ENCODE measurements around the gene GNLY. TPM values are rescaled to one million over a fixed set of nuclear protein-coding genes. Genes with fewer than 3 reads are reported as not detected.

GNLY gene
- total and polyA plus RNA-seq, 11 donors: 0.29 to 47.1 (median 2.1) TPM; not detected in 2

- Histone ChIP-seq H3K4me3 (no peak overlapping the region), H3K4me1 (peaks cover 0 to 67% (median 14%) of the 10 kb centered on the region in 12 donors), H3K36me3 (no peaks in the 10 kb centered on the region), H3K27me3 (no peaks in the 10 kb centered on the region), H3K27ac (peak overlapping the region in 2 of 12 donors; percentile 15 to 94), H3K9me3 (no peaks in the 10 kb centered on the region)
- 83 to 91% (median 87%) methylated on average over 4 of the region's 4 CpGs for WGBS, 4 donors
- TF ChIP-seq CTCF (IDR thresholded peaks at IDR 0.05) (no peak), POLR2A (IDR thresholded peaks at IDR 0.05) (no peak)
- no peak for ATAC-seq
- DNase-seq: no peak
- intact Hi-C loops (cut with DNase I): loop anchor here in 1 of 10 donors (10.0 kb wide), 1 partner anchor 58 kb away; no protein-coding TSS in a partner anchor
These were observed 8.6 kb downstream of the GNLY start for GRCh38 chr2:85702800-85703199.

GRCh38 chr2:85703329-85703728 is 9.2 kb downstream of the GNLY start:
- no peaks in the 10 kb centered on the region for H3K9me3 ChIP-seq
- DNase-seq (no peak), ATAC-seq (no peak)
- TF ChIP-seq CTCF (IDR thresholded peaks at IDR 0.05) (no peak), POLR2A (IDR thresholded peaks at IDR 0.05) (no peak)
- H3K4me3 ChIP-seq: no peak overlapping the region
- H3K27ac ChIP-seq: peak overlapping the region in 1 of 12 donors; percentile 94
- intact Hi-C loops (cut with DNase I): loop anchor here in 1 of 10 donors (10.0 kb wide), 1 partner anchor 59 kb away; no protein-coding TSS in a partner anchor
- H3K36me3 ChIP-seq: no peaks in the 10 kb centered on the region
- no peaks in the 10 kb centered on the region for H3K27me3 ChIP-seq
- peaks cover 0 to 66% (median 14%) of the 10 kb centered on the region in 12 donors for H3K4me1 ChIP-seq

- peaks cover 0 to 73% (median 18%) of the 10 kb centered on the region in 12 donors for H3K4me1 ChIP-seq
- no peak overlapping the region for H3K4me3 ChIP-seq
- TF ChIP-seq CTCF (IDR thresholded peaks at IDR 0.05) (no peak), POLR2A (IDR thresholded peaks at IDR 0.05) (no peak)
- peak overlapping the region in 1 of 12 donors; percentile 94 for H3K27ac ChIP-seq
- intact Hi-C loops (cut with DNase I): loop anchor here in 1 of 10 donors (10.0 kb wide), 1 partner anchor 59 kb away; no protein-coding TSS in a partner anchor
- DNase-seq (no peak), ATAC-seq (no peak)
- no peaks in the 10 kb centered on the region for H3K36me3 ChIP-seq
- no peaks in the 10 kb centered on the region for H3K9me3 ChIP-seq
- H3K27me3 ChIP-seq: no peaks in the 10 kb centered on the region
- WGBS, 4 donors: 92 to 96% (median 93%) methylated on average over 3 of the region's 3 CpGs
These were observed 9.9 kb downstream of the GNLY start for GRCh38 chr2:85704038-85704437.

GRCh38 chr2:85704800-85705679 is 10.9 kb downstream of the GNLY start:
- peaks cover 2 to 83% (median 26%) of the 10 kb centered on the region in 12 donors for H3K4me1 ChIP-seq
- H3K27ac ChIP-seq: peak overlapping the region in 8 of 12 donors; percentile 27 to 94 (median 46)
- 82 to 92% (median 88%) methylated on average over 8 of the region's 8 CpGs for whole genome bisulfite sequencing, 4 donors
- no peaks in the 10 kb centered on the region for H3K9me3 ChIP-seq
- no peak overlapping the region for H3K4me3 ChIP-seq
- no peaks in the 10 kb centered on the region for H3K36me3 ChIP-seq
- DNase-seq (no peak), ATAC-seq (no peak)
- intact Hi-C loops (cut with DNase I): loop anchor here in 6 of 10 donors (5.0 to 10.0 kb wide), 4 partner anchors 43 to 68 kb away; no protein-coding TSS in a partner anchor
- TF ChIP-seq CTCF (IDR thresholded peaks at IDR 0.05) (no peak), POLR2A (IDR thresholded peaks at IDR 0.05) (no peak)
- H3K27me3 ChIP-seq: no peaks in the 10 kb centered on the region
